ENCODE results near the gene BCOR. TPM values are rescaled to one million over a fixed set of nuclear protein-coding genes. Genes with fewer than 3 reads are reported as not detected.

Gene BCOR
- total and polyA plus RNA-seq, 2 of the 8 experiments (the other 6 are each of a cell fraction or from before 2014, with no cell fraction given): 25.0 to 50.8 TPM

DNA sequence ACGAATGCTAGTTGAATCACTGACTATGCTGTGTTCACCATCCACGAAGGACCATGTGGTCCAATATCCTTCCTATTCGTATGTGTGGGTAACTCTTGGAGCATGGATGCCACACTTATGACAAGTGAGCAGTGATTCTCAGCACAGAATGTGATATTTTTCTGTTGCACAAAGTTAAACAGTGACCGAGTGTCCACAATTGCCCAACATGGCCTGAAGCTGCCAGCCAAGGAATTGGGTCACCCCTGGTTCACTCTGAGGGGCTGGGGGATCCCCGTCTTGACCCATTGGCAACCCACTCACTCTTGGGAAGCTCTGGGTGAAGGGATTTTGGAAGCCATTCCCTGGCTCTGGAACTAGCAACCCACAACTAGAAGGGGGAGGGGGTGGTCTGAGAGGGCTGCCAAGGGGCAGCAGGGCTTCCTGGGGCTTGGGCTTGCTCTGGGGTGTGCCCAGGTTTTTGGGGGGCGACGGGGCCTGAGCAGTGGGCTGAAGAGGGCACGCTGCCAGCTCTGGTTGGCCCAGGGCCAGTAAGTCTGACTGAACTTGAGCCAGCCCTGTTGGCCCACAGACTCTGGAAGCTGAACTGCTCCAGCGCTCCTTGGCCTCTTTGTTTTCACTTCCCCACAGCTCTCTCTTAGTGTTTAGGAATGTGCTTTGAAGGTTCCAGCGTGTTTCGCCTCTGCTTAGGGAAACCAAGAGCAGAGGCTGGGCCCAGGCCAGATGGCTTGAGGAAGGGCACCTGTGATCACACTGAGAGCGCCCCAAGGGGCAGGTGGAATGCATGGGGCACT lies 43.1 kb upstream of the BCOR start:
- H2BK15ac ChIP-seq (ENCODE audit: low read length): no peak overlapping the region
- H3K4ac ChIP-seq (replicated peaks; ENCODE audit: insufficient read length, low read depth, low read length): no peak overlapping the region
- peaks cover 8% of the 10 kb centered on the region; the same call in 1 of the 2 replicates for H3K23me2 ChIP-seq (ENCODE audit: low read depth, low read length)
- FAIRE-seq: no peak
- no peaks in the 10 kb centered on the region for H3K9me3 ChIP-seq (ENCODE audit: insufficient read depth in 2 of 2, low read depth in 1 of 2, low read length in 1 of 2)
- TF ChIP-seq, protein P1, sequence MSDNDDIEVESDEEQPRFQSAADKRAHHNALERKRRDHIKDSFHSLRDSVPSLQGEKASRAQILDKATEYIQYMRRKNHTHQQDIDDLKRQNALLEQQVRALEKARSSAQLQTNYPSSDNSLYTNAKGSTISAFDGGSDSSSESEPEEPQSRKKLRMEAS (IDR thresholded peaks at IDR 0.05): 0 out of 2 replicates have a peak, but pooled peaks have one; percentile 21
- TF ChIP-seq CHD1 (IDR thresholded peaks at IDR 0.05; ENCODE audit: low read depth, low read length) (no peak), EGR1 (IDR thresholded peaks at IDR 0.05; ENCODE audit: borderline replicate concordance, low read depth, low read length) (no peak), TBP (IDR thresholded peaks at IDR 0.05; ENCODE audit: low read depth, low read length) (no peak), HDAC6 (IDR thresholded peaks at IDR 0.05; ENCODE audit: low read depth, low read length) (no peak)
- H3K9ac ChIP-seq (replicated peaks in 1 of 4; ENCODE audit: extremely low read depth in 1 of 4, low read depth in 3 of 4, low read length in 3 of 4): no peak overlapping the region
- peaks cover 0 to 1% of the 10 kb centered on the region in 2 experiments for H4K20me1 ChIP-seq (replicated peaks in 1 of 2; ENCODE audit: control insufficient read depth in 1 of 2, insufficient read depth in 2 of 2, low read length in 2 of 2)
- H3K79me2 ChIP-seq (ENCODE audit: control insufficient read depth in 1 of 2, insufficient read depth in 2 of 2, low read length in 2 of 2): peaks cover 0 to 14% of the 10 kb centered on the region in 2 experiments; a peak in 1 of 4 replicates
- H2AK5ac ChIP-seq (ENCODE audit: low read depth, low read length): peak overlapping the region; percentile 66; the same call in 1 of the 2 replicates
- no peak overlapping the region for H3K23ac ChIP-seq (ENCODE audit: insufficient read length)
- no peak overlapping the region; the same call in 1 of the 2 replicates for H2BK5ac ChIP-seq (ENCODE audit: low read depth, low read length)
- peak overlapping the region; percentile 25 for H4K91ac ChIP-seq (replicated peaks; ENCODE audit: insufficient read length, low read length)
- H3K27ac ChIP-seq (ENCODE audit: low read depth, low read length): no peak overlapping the region
- no peak overlapping the region for H4K5ac ChIP-seq (ENCODE audit: insufficient read length, low read depth, low read length)
- H2BK120ac ChIP-seq (replicated peaks; ENCODE audit: low read depth, low read length): no peak overlapping the region
- H3K4me2 ChIP-seq (ENCODE audit: insufficient read depth in 1 of 2, low read depth in 2 of 2, low read length in 2 of 2): no peak overlapping the region; a peak in 1 of 4 replicates
- H3K4me3 ChIP-seq (ENCODE audit: extremely low read depth in 1 of 4, insufficient read depth in 2 of 4, low read depth in 3 of 4, low read length in 4 of 4): no peak overlapping the region
- POLR2A ChIA-PET (ENCODE audit: partially characterized antibody): interaction anchor here (1.2 to 20.0 kb wide), 6 partner anchors 11 to 42 kb away, joined by 3 to 509 read pairs (median 4); partner anchors contain the start of gene BCOR
- no peak overlapping the region for H3K56ac ChIP-seq (replicated peaks; ENCODE audit: insufficient read length, low read depth, low read length)
- H3K27me3 ChIP-seq (replicated peaks in 1 of 4; ENCODE audit: control insufficient read depth in 3 of 4, extremely low read depth in 1 of 4, insufficient read depth in 3 of 4, low read length in 3 of 4): no peaks in the 10 kb centered on the region; a peak in 1 of 7 replicates
- no peaks in the 10 kb centered on the region for H3K36me3 ChIP-seq (ENCODE audit: control insufficient read depth in 2 of 4, insufficient read depth in 4 of 4, low read length in 3 of 4)
- H3K4me1 ChIP-seq (replicated peaks in 1 of 4; ENCODE audit: control insufficient read depth in 3 of 4, insufficient read depth in 4 of 4, low read length in 3 of 4): peaks cover 0 to 23% (median 9%) of the 10 kb centered on the region in 4 experiments; a peak in 6 of 7 replicates
- no peak overlapping the region for H2BK20ac ChIP-seq (ENCODE audit: low read length)
- DNase-seq (ENCODE audit: low read depth in 1 of 2, low spot score in 2 of 2): no peak
- H2BK12ac ChIP-seq (ENCODE audit: low read depth, low read length): peak overlapping the region; percentile 95; the same call in 1 of the 2 replicates
- 67% methylated on average over 9 of the region's 12 CpGs; no CpG with 5 or more reads in 1 of the 2 experiments for WGBS, 2 experiments (ENCODE audit: extremely low coverage in 1 of 2, insufficient coverage in 1 of 2, insufficient read length in 1 of 2, insufficient replicate concordance in 2 of 2, low coverage in 1 of 2, low lambda C conversion rate in 2 of 2, missing lambda C conversion rate in 1 of 2)
- no peak overlapping the region for H4K8ac ChIP-seq (ENCODE audit: extremely low read depth, insufficient read depth, low read length)
- H3K79me1 ChIP-seq (ENCODE audit: low read depth, low read length): no peaks in the 10 kb centered on the region
- H3K14ac ChIP-seq (ENCODE audit: insufficient read length): no peak overlapping the region
- no peak overlapping the region for H2AFZ ChIP-seq (ENCODE audit: low read length)
- H3K18ac ChIP-seq (ENCODE audit: extremely low read depth, low read length): no peak overlapping the region
- CTCF ChIA-PET (ENCODE audit: partially characterized antibody): interaction anchor here (0.6 to 0.9 kb wide), 2 partner anchors 18 to 33 kb away, joined by 3 to 4 read pairs; no protein-coding TSS in a partner anchor

All from H1 (cell line).